ENCODE results near the gene PKNOX2.

DNA sequence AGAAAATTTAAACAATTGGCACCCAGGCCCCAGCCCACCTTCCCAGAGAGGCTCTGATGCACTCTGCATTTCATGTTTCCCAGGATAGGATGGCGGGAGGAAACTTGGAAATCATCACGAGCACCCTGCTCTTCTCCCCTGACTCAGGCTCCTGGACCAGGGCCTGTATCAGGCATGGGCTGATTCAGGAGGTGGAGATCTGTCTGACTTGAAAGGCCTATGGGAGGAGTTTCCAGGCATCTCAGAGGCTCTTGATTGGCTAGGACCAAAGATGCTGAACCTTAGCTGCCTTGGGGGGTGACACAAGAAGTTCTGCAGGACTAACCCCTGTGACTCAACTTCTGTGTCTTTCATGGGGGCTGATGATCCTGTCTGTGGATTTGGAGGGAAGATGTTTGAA, 106.2 kb downstream of the PKNOX2 start:
- no peak for TF ChIP-seq POLR2A (IDR thresholded peaks at IDR 0.05)
- TF ChIP-seq, protein P1, sequence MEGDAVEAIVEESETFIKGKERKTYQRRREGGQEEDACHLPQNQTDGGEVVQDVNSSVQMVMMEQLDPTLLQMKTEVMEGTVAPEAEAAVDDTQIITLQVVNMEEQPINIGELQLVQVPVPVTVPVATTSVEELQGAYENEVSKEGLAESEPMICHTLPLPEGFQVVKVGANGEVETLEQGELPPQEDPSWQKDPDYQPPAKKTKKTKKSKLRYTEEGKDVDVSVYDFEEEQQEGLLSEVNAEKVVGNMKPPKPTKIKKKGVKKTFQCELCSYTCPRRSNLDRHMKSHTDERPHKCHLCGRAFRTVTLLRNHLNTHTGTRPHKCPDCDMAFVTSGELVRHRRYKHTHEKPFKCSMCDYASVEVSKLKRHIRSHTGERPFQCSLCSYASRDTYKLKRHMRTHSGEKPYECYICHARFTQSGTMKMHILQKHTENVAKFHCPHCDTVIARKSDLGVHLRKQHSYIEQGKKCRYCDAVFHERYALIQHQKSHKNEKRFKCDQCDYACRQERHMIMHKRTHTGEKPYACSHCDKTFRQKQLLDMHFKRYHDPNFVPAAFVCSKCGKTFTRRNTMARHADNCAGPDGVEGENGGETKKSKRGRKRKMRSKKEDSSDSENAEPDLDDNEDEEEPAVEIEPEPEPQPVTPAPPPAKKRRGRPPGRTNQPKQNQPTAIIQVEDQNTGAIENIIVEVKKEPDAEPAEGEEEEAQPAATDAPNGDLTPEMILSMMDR (IDR thresholded peaks at IDR 0.05) = no peak
- no peak for TF ChIP-seq EP300 (IDR thresholded peaks at IDR 0.05)

Data from ovary (tissue), 3 donors.